GM12891 (cell line): Measurements from ENCODE around the gene RBM41.

Experiments used
- POLR2A ChIP-seq: IDR thresholded peaks from 2 replicates; pipeline ENCODE4 v1.6.1; 2011; ENCODE audit warnings: low read depth, low read length, control low read depth
- POLR2AphosphoS5 ChIP-seq: IDR thresholded peaks from 2 replicates; pipeline ENCODE4 v1.6.1; 2011; ENCODE audit warnings: low read depth, low read length, control low read depth
- POU2F2 ChIP-seq: IDR thresholded peaks from 2 replicates; pipeline ENCODE4 v1.6.1; 2011; ENCODE audit warnings: low read depth, mild to moderate bottlenecking, control low read depth, low read length, moderate library complexity
- TAF1 ChIP-seq: IDR thresholded peaks from 2 replicates; pipeline ENCODE4 v1.6.1; 2011; ENCODE audit warnings: low read depth, low read length, control low read depth

- TF ChIP-seq POLR2A = no peak
- no peak for TF ChIP-seq TAF1
- no peak for TF ChIP-seq POLR2AphosphoS5
- TF ChIP-seq POU2F2 = no peak
Measured at GRCh38 chrX:107014936-107015335, 103.7 kb downstream of the RBM41 start.
